Glutamatergic neuron (in vitro differentiated cells): ENCODE data around the gene UGCG. TPM values are rescaled to one million over a fixed set of nuclear protein-coding genes. Genes with fewer than 3 reads are reported as not detected.
A peak's percentile ranks its signal among the peaks of the same experiment; 100 is the strongest.

ENCODE experiments used
- DNase-seq: peaks from one replicate; pipeline ENCODE4 v3.0.0; 2022
- H3K27ac Mint-ChIP-seq: one replicate; pipeline ENCODE4 v1.8.0; 2020; ENCODE audit warnings: mild to moderate bottlenecking, mixed read lengths, inconsistent platforms; ENCODE audit not compliant: unreplicated experiment
- H3K27me3 Mint-ChIP-seq: one replicate; pipeline ENCODE4 v1.8.0; 2020; ENCODE audit warnings: mild to moderate bottlenecking, moderate library complexity, mixed read lengths, inconsistent platforms; ENCODE audit not compliant: unreplicated experiment
- H3K36me3 Mint-ChIP-seq: one replicate; pipeline ENCODE4 v1.8.0; 2020; ENCODE audit warnings: mild to moderate bottlenecking, mixed read lengths, inconsistent platforms; ENCODE audit not compliant: unreplicated experiment
- H3K4me1 Mint-ChIP-seq: one replicate; pipeline ENCODE4 v1.8.0; 2020; ENCODE audit warnings: mild to moderate bottlenecking, low read depth, mixed read lengths, inconsistent platforms; ENCODE audit not compliant: unreplicated experiment
- H3K4me3 Mint-ChIP-seq: one replicate; pipeline ENCODE4 v1.8.0; 2020; ENCODE audit warnings: mild to moderate bottlenecking, mixed read lengths, inconsistent platforms; ENCODE audit not compliant: unreplicated experiment
- H3K9me3 Mint-ChIP-seq: one replicate; pipeline ENCODE4 v1.8.0; 2020; ENCODE audit warnings: mild to moderate bottlenecking, moderate library complexity, mixed read lengths, inconsistent platforms; ENCODE audit not compliant: unreplicated experiment
- CTCF ChIP-seq: fragments of 200-600 bp; sonication (generic); IDR thresholded peaks from one replicate; pipeline ENCODE4 v1.5.0; 2021; ENCODE audit not compliant: partially characterized antibody, unreplicated experiment
- total RNA-seq: library from RNA; stranded (reverse); fragmentation: NEBNext Ultra II Directional; extraction: Animal tissue kit (Norgen Biotek cat#: 25700); gene quantifications from one replicate; pipeline ENCODE4 v1.2.1, GENCODE V29; 2021; ENCODE audit not compliant: unreplicated experiment

The UGCG gene
- total RNA-seq, 1 donor from 2014 or later, result 16.0 TPM

- H3K9me3 Mint-ChIP-seq, result peaks cover 4% of the 10 kb centered on the region
- DNase-seq, result no peak
- TF ChIP-seq CTCF, result no peak
- H3K4me3 Mint-ChIP-seq, result no peak overlapping the region
- H3K4me1 Mint-ChIP-seq, result peaks cover 2% of the 10 kb centered on the region
- no peaks in the 10 kb centered on the region for H3K36me3 Mint-ChIP-seq
- H3K27ac Mint-ChIP-seq, result no peak overlapping the region
- peaks cover 4% of the 10 kb centered on the region for H3K27me3 Mint-ChIP-seq
These were observed 4.6 kb upstream of the UGCG start for GRCh38 chr9:111891910-111892499.

GRCh38 chr9:111896942-111897600, 457 bp downstream of the UGCG start:
- no peaks in the 10 kb centered on the region for H3K36me3 Mint-ChIP-seq
- H3K27ac Mint-ChIP-seq, result no peak overlapping the region
- DNase-seq, result peak; percentile 59
- H3K27me3 Mint-ChIP-seq, result peaks cover 4% of the 10 kb centered on the region
- H3K4me1 Mint-ChIP-seq, result peaks cover 2% of the 10 kb centered on the region
- peaks cover 4% of the 10 kb centered on the region for H3K9me3 Mint-ChIP-seq
- no peak for TF ChIP-seq CTCF
- H3K4me3 Mint-ChIP-seq, result no peak overlapping the region

- Mint-ChIP-seq H3K4me3 (no peak overlapping the region), H3K27ac (no peak overlapping the region), H3K27me3 (peaks cover 4% of the 10 kb centered on the region), H3K9me3 (peaks cover 4% of the 10 kb centered on the region), H3K4me1 (peaks cover 2% of the 10 kb centered on the region), H3K36me3 (no peaks in the 10 kb centered on the region)
- DNase-seq, result no peak
- no peak for TF ChIP-seq CTCF
These were observed 1.1 kb downstream of the UGCG start for GRCh38 chr9:111897601-111898137.

GRCh38 chr9:111898331-111899096, 1.9 kb downstream of the UGCG start:
- DNase-seq, result no peak
- Mint-ChIP-seq H3K27me3 (peaks cover 4% of the 10 kb centered on the region), H3K27ac (no peak overlapping the region), H3K4me3 (no peak overlapping the region), H3K9me3 (peaks cover 4% of the 10 kb centered on the region), H3K4me1 (peaks cover 2% of the 10 kb centered on the region), H3K36me3 (no peaks in the 10 kb centered on the region)
- TF ChIP-seq CTCF, result no peak
